ENCODE data around the gene PIK3CB. TPM values are rescaled to one million over a fixed set of nuclear protein-coding genes. Genes with fewer than 3 reads are reported as not detected.

The PIK3CB gene
- 10 to 100 TPM; 23.4 to 38.1 (median 29.4) TPM for total RNA-seq
- 10 to 100 TPM in 1 of 2 donors, 1 to 10 TPM in 1; 6.9 to 30.5 TPM for polyA plus RNA-seq
- long read RNA-seq, donor 1, full-length matches to known transcripts: 6 of 22 reads
- long read RNA-seq, donor 1, partial matches to known transcripts: 1 of 22 reads
- long read RNA-seq, donor 1, other reads (novel, unspliced or antisense): 15 of 22 reads
- long read RNA-seq, donor 2, full-length matches to known transcripts: 3 of 38 reads
- long read RNA-seq, donor 2, partial matches to known transcripts: 17 of 38 reads
- long read RNA-seq, donor 2, other reads (novel, unspliced or antisense): 18 of 38 reads
- long read RNA-seq, donor 3, full-length matches to known transcripts: 12 of 41 reads
- long read RNA-seq, donor 3, partial matches to known transcripts: 8 of 41 reads
- long read RNA-seq, donor 3, other reads (novel, unspliced or antisense): 21 of 41 reads

- ATAC-seq: peak; percentile 95 to 99 (median 98)
- Histone ChIP-seq H3K4me1 (peaks cover 0 to 32% (median 10%) of the 10 kb centered on the region in 12 donors), H3K36me3 (no peaks in the 10 kb centered on the region), H3K27me3 (no peaks in the 10 kb centered on the region), H3K4me3 (peak within 1 kb of the TSS; percentile 86 to 100 (median 96)), H3K9me3 (no peaks in the 10 kb centered on the region), H3K27ac (peak within 1 kb of the TSS; percentile 77 to 99 (median 96))
- peak; percentile 91 to 96 (median 93) for DNase-seq
- WGBS, 4 donors: 0 to 1% (median 1%) methylated on average over 37 to 88 of the region's 88 CpGs
- intact Hi-C loops (cut with DNase I): loop anchor here (1.0 to 10.0 kb wide), 15 partner anchors 60 to 240 kb away; partner anchors contain the start of genes FAIM (in 2 of the 10) and CEP70 (in 1 of the 10)
- peak in 1 of 2 donors; percentile 83 for TF ChIP-seq POLR2A (IDR thresholded peaks at IDR 0.05)
- peak in 2 of 12 donors; percentile 1 to 3 for TF ChIP-seq CTCF (IDR thresholded peaks at IDR 0.05)
Observed at GRCh38 chr3:138834596-138835396, at the start of gene PIK3CB. TSS of gene PIK3CB (minus strand) at chr3:138834928. CDS start at chr3:138759343, 75,585 bp downstream.

GRCh38 chr3:138881233-138881632, 46.5 kb upstream of the PIK3CB start:
- TF ChIP-seq CTCF (IDR thresholded peaks at IDR 0.05) (no peak), POLR2A (IDR thresholded peaks at IDR 0.05) (no peak)
- Histone ChIP-seq H3K27me3 (no peaks in the 10 kb centered on the region), H3K4me1 (peaks cover 0 to 2% (median 0%) of the 10 kb centered on the region in 12 donors), H3K9me3 (no peaks in the 10 kb centered on the region), H3K27ac (no peak overlapping the region), H3K4me3 (no peak overlapping the region), H3K36me3 (no peaks in the 10 kb centered on the region)
- intact Hi-C loops (cut with DNase I): no loop called here
- ATAC-seq (no peak), DNase-seq (no peak)
- WGBS, 4 donors: 74 to 85% (median 83%) methylated on average over 2 of the region's 2 CpGs

GRCh38 chr3:138879541-138880380, 45.0 kb upstream of the PIK3CB start:
- H3K9me3 ChIP-seq: no peaks in the 10 kb centered on the region
- no peaks in the 10 kb centered on the region for H3K36me3 ChIP-seq
- 75 to 78% (median 77%) methylated on average over 9 to 14 of the region's 14 CpGs for WGBS, 4 donors
- no peak for DNase-seq
- H3K4me3 ChIP-seq: no peak overlapping the region
- intact Hi-C loops (cut with DNase I): no loop called here
- no peaks in the 10 kb centered on the region for H3K27me3 ChIP-seq
- peaks cover 0 to 6% (median 0%) of the 10 kb centered on the region in 12 donors for H3K4me1 ChIP-seq
- ATAC-seq: no peak
- TF ChIP-seq POLR2A (IDR thresholded peaks at IDR 0.05) (no peak), CTCF (IDR thresholded peaks at IDR 0.05) (no peak)
- no peak overlapping the region for H3K27ac ChIP-seq

Measured in heart left ventricle (tissue), 16 donors.